HepG2 (cell line): Measurements from ENCODE around the gene CACNA1G. TPM values are rescaled to one million over a fixed set of nuclear protein-coding genes. Genes with fewer than 3 reads are reported as not detected.

Source experiments
- FOXC1 ChIP-seq: sonication (generic); formaldehyde crosslinking; IDR thresholded peaks from 2 replicates; pipeline ENCODE4 v1.8.0; 2022; ENCODE audit warnings: mild to moderate bottlenecking, missing genetic modification reagents, borderline replicate concordance
- KDM6A ChIP-seq: IDR thresholded peaks from 2 replicates; pipeline ENCODE4 v1.6.1; 2016; ENCODE audit warnings: low read depth
- KLF11 ChIP-seq: IDR thresholded peaks from 2 replicates; pipeline ENCODE4 v1.6.1; 2016; ENCODE audit warnings: missing compliant biosample characterization
- NFKB2 ChIP-seq: sonication (generic); formaldehyde crosslinking; IDR thresholded peaks from 2 replicates; pipeline ENCODE4 v1.4.0; 2020; ENCODE audit warnings: missing genetic modification reagents, borderline replicate concordance
- RXRA ChIP-seq: sonication (generic); formaldehyde crosslinking; IDR thresholded peaks from 2 replicates; pipeline ENCODE4 v1.5.1; 2020; ENCODE audit warnings: missing genetic modification reagents
- SATB2 ChIP-seq: sonication (generic); formaldehyde crosslinking; IDR thresholded peaks from 2 replicates; pipeline ENCODE4 v1.5.0; 2020; ENCODE audit warnings: missing genetic modification reagents
- STAG1 ChIP-seq: sonication (generic); formaldehyde crosslinking; IDR thresholded peaks from 2 replicates; pipeline ENCODE4 v1.4.0; 2020; ENCODE audit warnings: missing genetic modification reagents
- TBX3 ChIP-seq: fragments of 450-650 bp; IDR thresholded peaks from 2 replicates; pipeline ENCODE4 v1.6.1; 2017; ENCODE audit warnings: antibody characterized with exemption, mild to moderate bottlenecking, inconsistent platforms, borderline replicate concordance
- WIZ ChIP-seq: sonication (generic); formaldehyde crosslinking; IDR thresholded peaks from 2 replicates; pipeline ENCODE4 v1.5.1; 2020; ENCODE audit warnings: mild to moderate bottlenecking, missing genetic modification reagents
- XRCC5 ChIP-seq: fragments of 200-400 bp; formaldehyde crosslinking; optimal IDR thresholded peaks from 2 replicates; pipeline ENCODE3; 2017; ENCODE audit warnings: mild to moderate bottlenecking, low read length
- ZMYM2 ChIP-seq: sonication (generic); formaldehyde crosslinking; IDR thresholded peaks from 2 replicates; pipeline ENCODE4 v1.8.0; 2022; ENCODE audit warnings: mild to moderate bottlenecking, missing genetic modification reagents
- ZNF329 ChIP-seq: sonication (generic); formaldehyde crosslinking; IDR thresholded peaks from 2 replicates; pipeline ENCODE4 v1.9.0; 2021; ENCODE audit warnings: low read depth, mild to moderate bottlenecking, missing genetic modification reagents
- ZSCAN25 ChIP-seq: sonication (generic); formaldehyde crosslinking; IDR thresholded peaks from 2 replicates; pipeline ENCODE4 v1.8.0; 2022; ENCODE audit warnings: mild to moderate bottlenecking, missing genetic modification reagents
- polyA plus RNA-seq, 8 experiments: library from polyadenylated mRNA; depleted of rRNA in 3 of 8; stranded (reverse) in 7 of 8; unstranded in 1 of 8; fragments of >200 nt; fragmentation: Illumina TruSeq in 4 of 8; extraction: Trizol in 4 of 8; gene quantifications; 2 replicates each; pipeline versions ENCODE4 v1.2.1 to v1.2.3, GENCODE V29; 2011 to 2016; ENCODE audit warnings: low read depth in 4 of 8, missing spikeins in 1 of 8, mixed read lengths in 1 of 8; ENCODE audit not compliant: insufficient read depth in 1 of 8
- total RNA-seq, 5 experiments: library from RNA; depleted of rRNA; stranded (reverse); fragments of >200 nt; fragmentation: Illumina TruSeq; extraction: Trizol; gene quantifications; 2 replicates each; pipeline ENCODE4 v1.2.3, GENCODE V29; 2016; ENCODE audit warnings: low read depth in 1 of 5
- TF ChIP-seq, protein P1 (sequence below): sonication (generic); formaldehyde crosslinking; IDR thresholded peaks from 2 replicates; pipeline ENCODE4 v1.4.0; 2020; ENCODE audit warnings: missing genetic modification reagents, borderline replicate concordance
- TF ChIP-seq, protein P2 (sequence below): IDR thresholded peaks from 2 replicates; pipeline ENCODE4 v1.6.1; 2016
- TF ChIP-seq, protein P3 (sequence below), 2 experiments: sonication (generic) in 1 of 2; formaldehyde crosslinking in 1 of 2; IDR thresholded peaks; 2 replicates each; pipeline versions ENCODE4 v1.4.0 to v1.6.1; 2018 to 2020; ENCODE audit warnings: missing genetic modification reagents in 2 of 2, borderline replicate concordance in 1 of 2, low read depth in 1 of 2, mild to moderate bottlenecking in 1 of 2, missing biosample characterization in 1 of 2
- TF ChIP-seq, protein P4 (sequence below): sonication (generic); formaldehyde crosslinking; IDR thresholded peaks from 2 replicates; pipeline ENCODE4 v1.5.1; 2020; ENCODE audit warnings: mild to moderate bottlenecking, missing genetic modification reagents, borderline replicate concordance
- TF ChIP-seq, protein P5 (sequence below): sonication (generic); formaldehyde crosslinking; conservative IDR thresholded peaks from 2 replicates; pipeline ENCODE4 v1.8.0; 2022; ENCODE audit warnings: missing genetic modification reagents

CACNA1G gene
- total and polyA plus RNA-seq, 2 of the 13 experiments (the other 11 are each of a cell fraction or from before 2014, with no cell fraction given): 0.02 TPM; not detected in 1

DNA sequence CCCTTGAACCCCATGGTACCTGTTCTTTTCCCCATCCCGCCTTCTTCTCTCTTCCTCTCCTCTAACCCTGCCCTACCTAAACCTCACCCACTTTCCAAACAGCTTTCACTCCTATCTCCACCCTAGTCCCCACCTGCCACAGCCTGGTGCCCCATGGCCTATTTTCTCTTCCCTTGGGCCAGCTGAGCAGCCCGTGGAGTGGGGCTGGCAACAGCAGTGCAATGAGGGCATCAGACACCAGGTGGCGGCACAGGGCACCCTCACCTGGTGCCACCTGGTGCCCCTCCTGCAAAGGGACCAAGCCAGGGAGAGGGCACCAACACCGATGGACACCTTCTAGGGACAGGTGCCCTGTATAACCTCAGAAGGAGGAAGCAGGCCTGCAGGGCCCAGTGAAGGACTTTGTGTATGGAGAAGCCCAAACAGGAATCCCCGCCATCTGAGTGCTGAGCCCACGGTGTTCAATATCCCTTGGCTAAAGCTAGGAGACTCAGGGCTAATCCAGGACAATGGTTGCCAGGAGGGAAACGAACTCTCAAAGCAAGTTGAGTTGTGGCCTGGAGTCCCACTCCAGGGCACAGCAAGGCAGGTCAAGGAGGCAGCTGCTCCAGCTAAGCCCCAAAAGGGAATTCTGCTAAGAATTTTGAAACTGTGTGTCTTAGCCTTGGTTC is 70.1 kb downstream of the CACNA1G start (continued):
- TF ChIP-seq, protein P1, sequence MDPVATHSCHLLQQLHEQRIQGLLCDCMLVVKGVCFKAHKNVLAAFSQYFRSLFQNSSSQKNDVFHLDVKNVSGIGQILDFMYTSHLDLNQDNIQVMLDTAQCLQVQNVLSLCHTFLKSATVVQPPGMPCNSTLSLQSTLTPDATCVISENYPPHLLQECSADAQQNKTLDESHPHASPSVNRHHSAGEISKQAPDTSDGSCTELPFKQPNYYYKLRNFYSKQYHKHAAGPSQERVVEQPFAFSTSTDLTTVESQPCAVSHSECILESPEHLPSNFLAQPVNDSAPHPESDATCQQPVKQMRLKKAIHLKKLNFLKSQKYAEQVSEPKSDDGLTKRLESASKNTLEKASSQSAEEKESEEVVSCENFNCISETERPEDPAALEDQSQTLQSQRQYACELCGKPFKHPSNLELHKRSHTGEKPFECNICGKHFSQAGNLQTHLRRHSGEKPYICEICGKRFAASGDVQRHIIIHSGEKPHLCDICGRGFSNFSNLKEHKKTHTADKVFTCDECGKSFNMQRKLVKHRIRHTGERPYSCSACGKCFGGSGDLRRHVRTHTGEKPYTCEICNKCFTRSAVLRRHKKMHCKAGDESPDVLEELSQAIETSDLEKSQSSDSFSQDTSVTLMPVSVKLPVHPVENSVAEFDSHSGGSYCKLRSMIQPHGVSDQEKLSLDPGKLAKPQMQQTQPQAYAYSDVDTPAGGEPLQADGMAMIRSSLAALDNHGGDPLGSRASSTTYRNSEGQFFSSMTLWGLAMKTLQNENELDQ (CRISPR knock-in tag): peak; percentile 21; the same call in 1 of the 2 replicates
- TF ChIP-seq SATB2 (CRISPR knock-in tag) (no peak), XRCC5 (peak; percentile 82), RXRA (CRISPR knock-in tag) (peak; percentile 58), KLF11 (CRISPR knock-in tag) (0 out of 2 replicates have a peak, but pooled peaks have one; percentile 57), KDM6A (CRISPR knock-in tag) (no peak), STAG1 (CRISPR knock-in tag) (peak; percentile 92), ZMYM2 (no peak), WIZ (no peak), NFKB2 (0 out of 2 replicates have a peak, but pooled peaks have one; percentile 37), FOXC1 (CRISPR knock-in tag) (no peak), ZSCAN25 (CRISPR knock-in tag) (no peak), TBX3 (no peak), ZNF329 (CRISPR knock-in tag) (no peak)
- TF ChIP-seq, protein P2, sequence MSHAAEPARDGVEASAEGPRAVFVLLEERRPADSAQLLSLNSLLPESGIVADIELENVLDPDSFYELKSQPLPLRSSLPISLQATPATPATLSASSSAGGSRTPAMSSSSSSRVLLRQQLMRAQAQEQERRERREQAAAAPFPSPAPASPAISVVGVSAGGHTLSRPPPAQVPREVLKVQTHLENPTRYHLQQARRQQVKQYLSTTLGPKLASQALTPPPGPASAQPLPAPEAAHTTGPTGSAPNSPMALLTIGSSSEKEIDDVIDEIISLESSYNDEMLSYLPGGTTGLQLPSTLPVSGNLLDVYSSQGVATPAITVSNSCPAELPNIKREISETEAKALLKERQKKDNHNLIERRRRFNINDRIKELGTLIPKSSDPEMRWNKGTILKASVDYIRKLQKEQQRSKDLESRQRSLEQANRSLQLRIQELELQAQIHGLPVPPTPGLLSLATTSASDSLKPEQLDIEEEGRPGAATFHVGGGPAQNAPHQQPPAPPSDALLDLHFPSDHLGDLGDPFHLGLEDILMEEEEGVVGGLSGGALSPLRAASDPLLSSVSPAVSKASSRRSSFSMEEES (CRISPR knock-in tag): no peak
- TF ChIP-seq, protein P3, sequence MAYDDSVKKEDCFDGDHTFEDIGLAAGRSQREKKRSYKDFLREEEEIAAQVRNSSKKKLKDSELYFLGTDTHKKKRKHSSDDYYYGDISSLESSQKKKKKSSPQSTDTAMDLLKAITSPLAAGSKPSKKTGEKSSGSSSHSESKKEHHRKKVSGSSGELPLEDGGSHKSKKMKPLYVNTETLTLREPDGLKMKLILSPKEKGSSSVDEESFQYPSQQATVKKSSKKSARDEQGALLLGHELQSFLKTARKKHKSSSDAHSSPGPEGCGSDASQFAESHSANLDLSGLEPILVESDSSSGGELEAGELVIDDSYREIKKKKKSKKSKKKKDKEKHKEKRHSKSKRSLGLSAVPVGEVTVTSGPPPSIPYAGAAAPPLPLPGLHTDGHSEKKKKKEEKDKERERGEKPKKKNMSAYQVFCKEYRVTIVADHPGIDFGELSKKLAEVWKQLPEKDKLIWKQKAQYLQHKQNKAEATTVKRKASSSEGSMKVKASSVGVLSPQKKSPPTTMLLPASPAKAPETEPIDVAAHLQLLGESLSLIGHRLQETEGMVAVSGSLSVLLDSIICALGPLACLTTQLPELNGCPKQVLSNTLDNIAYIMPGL (CRISPR knock-in tag; IDR thresholded peaks at IDR 0.05; ENCODE audit: borderline replicate concordance in 1 of 2, low read depth in 1 of 2): peak; percentile 70 to 71; a peak in 3 of 4 replicates
- TF ChIP-seq, protein P4, sequence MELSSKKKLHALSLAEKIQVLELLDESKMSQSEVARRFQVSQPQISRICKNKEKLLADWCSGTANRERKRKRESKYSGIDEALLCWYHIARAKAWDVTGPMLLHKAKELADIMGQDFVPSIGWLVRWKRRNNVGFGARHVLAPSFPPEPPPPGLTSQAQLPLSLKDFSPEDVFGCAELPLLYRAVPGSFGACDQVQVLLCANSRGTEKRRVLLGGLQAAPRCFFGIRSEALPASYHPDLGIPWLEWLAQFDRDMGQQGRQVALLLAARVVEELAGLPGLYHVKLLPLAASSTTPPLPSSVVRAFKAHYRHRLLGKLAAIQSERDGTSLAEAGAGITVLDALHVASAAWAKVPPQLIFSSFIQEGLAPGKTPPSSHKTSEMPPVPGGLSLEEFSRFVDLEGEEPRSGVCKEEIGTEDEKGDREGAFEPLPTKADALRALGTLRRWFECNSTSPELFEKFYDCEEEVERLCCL (CRISPR knock-in tag): no peak
- TF ChIP-seq, protein P5, sequence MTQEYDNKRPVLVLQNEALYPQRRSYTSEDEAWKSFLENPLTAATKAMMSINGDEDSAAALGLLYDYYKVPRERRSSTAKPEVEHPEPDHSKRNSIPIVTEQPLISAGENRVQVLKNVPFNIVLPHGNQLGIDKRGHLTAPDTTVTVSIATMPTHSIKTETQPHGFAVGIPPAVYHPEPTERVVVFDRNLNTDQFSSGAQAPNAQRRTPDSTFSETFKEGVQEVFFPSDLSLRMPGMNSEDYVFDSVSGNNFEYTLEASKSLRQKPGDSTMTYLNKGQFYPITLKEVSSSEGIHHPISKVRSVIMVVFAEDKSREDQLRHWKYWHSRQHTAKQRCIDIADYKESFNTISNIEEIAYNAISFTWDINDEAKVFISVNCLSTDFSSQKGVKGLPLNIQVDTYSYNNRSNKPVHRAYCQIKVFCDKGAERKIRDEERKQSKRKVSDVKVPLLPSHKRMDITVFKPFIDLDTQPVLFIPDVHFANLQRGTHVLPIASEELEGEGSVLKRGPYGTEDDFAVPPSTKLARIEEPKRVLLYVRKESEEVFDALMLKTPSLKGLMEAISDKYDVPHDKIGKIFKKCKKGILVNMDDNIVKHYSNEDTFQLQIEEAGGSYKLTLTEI (CRISPR knock-in tag): no peak
